ENCODE data around the gene SEMA3C.

- TF ChIP-seq CTCF (IDR thresholded peaks at IDR 0.05; ENCODE audit: poor library complexity, severe bottlenecking) (no peak), EZH2 (IDR thresholded peaks at IDR 0.05; ENCODE audit: borderline replicate concordance, insufficient read depth, low read length, poor library complexity, severe bottlenecking) (no peak), TAF1 (IDR thresholded peaks at IDR 0.05; ENCODE audit: low read depth) (no peak), MXI1 (conservative IDR thresholded peaks at IDR 0.05; ENCODE audit: poor library complexity, severe bottlenecking) (no peak), RAD21 (conservative IDR thresholded peaks at IDR 0.05) (no peak), POLR2AphosphoS5 (IDR thresholded peaks at IDR 0.05) (no peak), REST (IDR thresholded peaks at IDR 0.05; ENCODE audit: borderline replicate concordance) (no peak)
These were observed 27.1 kb upstream of the SEMA3C start for GRCh38 chr7:80945976-80946375.

Measured in neural cell (in vitro differentiated cells).